Neural cell (in vitro differentiated cells): ENCODE results near the gene IPO9. TPM values are rescaled to one million over a fixed set of nuclear protein-coding genes. Genes with fewer than 3 reads are reported as not detected.
"Not testable (repeated sequence)": the region's sequence is repeated elsewhere in the genome, so short reads cannot be mapped to it uniquely, and the experiment has no call there.

ENCODE experiments used
- H2AFZ ChIP-seq: fragments of 200-600, 300-800 bp; sonication (generic), shearing (Covaris generic); 2 replicates; pipeline ENCODE4 v1.6.0; 2014; ENCODE audit warnings: low read depth, mild to moderate bottlenecking, antibody characterized with exemption, low read length, moderate library complexity
- H3F3A ChIP-seq: fragments of 200-600 bp; shearing (Covaris generic); 2 replicates; pipeline ENCODE4 v1.6.1; 2016; ENCODE audit warnings: mild to moderate bottlenecking, moderate library complexity, mixed read lengths, antibody characterized with exemption, low read length; ENCODE audit not compliant: insufficient read depth, poor library complexity, severe bottlenecking
- H3K27ac ChIP-seq: fragments of 200-600, 300-800 bp; sonication (generic), shearing (Covaris generic); 2 replicates; pipeline ENCODE4 v1.5.1; 2014; ENCODE audit warnings: mild to moderate bottlenecking, low read length, moderate library complexity
- H3K27me3 ChIP-seq: fragments of 300-800, 200-600 bp; sonication (generic), shearing (Covaris generic); 2 replicates; pipeline ENCODE4 v1.6.0; 2014; ENCODE audit warnings: mild to moderate bottlenecking, low read depth, low read length, moderate library complexity; ENCODE audit not compliant: insufficient read depth
- H3K36me3 ChIP-seq: fragments of 300-800, 200-600 bp; sonication (generic), shearing (Covaris generic); 2 replicates; pipeline ENCODE4 v1.5.1; 2014; ENCODE audit warnings: mild to moderate bottlenecking, antibody characterized with exemption, low read length, moderate library complexity; ENCODE audit not compliant: insufficient read depth
- H3K4me2 ChIP-seq: fragments of 300-800, 200-600 bp; sonication (generic), shearing (Covaris generic); 2 replicates; pipeline ENCODE4 v1.6.0; 2014; ENCODE audit warnings: mild to moderate bottlenecking, low read length
- H3K4me3 ChIP-seq: fragments of 300-800, 200-600 bp; sonication (generic), shearing (Covaris generic); 2 replicates; pipeline ENCODE4 v1.5.1; 2014; ENCODE audit warnings: mild to moderate bottlenecking, low read length, moderate library complexity
- H3K79me2 ChIP-seq: fragments of 200-600 bp; shearing (Covaris generic); replicated peaks from 2 replicates; pipeline ENCODE4 v1.6.0; 2014; ENCODE audit warnings: mild to moderate bottlenecking, low read length, moderate library complexity; ENCODE audit not compliant: insufficient read depth
- H3K9ac ChIP-seq: fragments of 300-800, 200-600 bp; sonication (generic), shearing (Covaris generic); 2 replicates; pipeline ENCODE4 v1.6.1; 2016; ENCODE audit warnings: mild to moderate bottlenecking, low read length, mixed read lengths
- H3K9me2 ChIP-seq: fragments of 200-600 bp; shearing (Covaris generic); 2 replicates; pipeline ENCODE4 v1.6.1; 2016; ENCODE audit warnings: mild to moderate bottlenecking, low read length, mixed read lengths; ENCODE audit not compliant: insufficient read depth
- H3K9me3 ChIP-seq: fragments of 200-600, 300-800 bp; sonication (generic), shearing (Covaris generic); 2 replicates; pipeline ENCODE4 v1.6.1; 2016; ENCODE audit warnings: mild to moderate bottlenecking, mixed run types, low read length, moderate library complexity, mixed read lengths
- H4K20me1 ChIP-seq: fragments of 200-600 bp; shearing (Covaris generic); 2 replicates; pipeline ENCODE4 v1.6.1; 2016; ENCODE audit warnings: mild to moderate bottlenecking, mixed run types; ENCODE audit not compliant: insufficient read depth
- EP300 ChIP-seq: fragments of 450-650 bp; conservative IDR thresholded peaks from 2 replicates; pipeline ENCODE4 v1.6.1; 2014; ENCODE audit warnings: antibody characterized with exemption, mild to moderate bottlenecking, moderate library complexity; ENCODE audit not compliant: poor library complexity, severe bottlenecking
- EZH2 ChIP-seq: fragments of 200-600, 300-800 bp; shearing (Covaris generic), sonication (generic); IDR thresholded peaks from 2 replicates; pipeline ENCODE4 v1.6.1; 2014; ENCODE audit warnings: antibody characterized with exemption, low read length, borderline replicate concordance, mild to moderate bottlenecking; ENCODE audit not compliant: insufficient read depth, poor library complexity, severe bottlenecking
- MXI1 ChIP-seq: fragments of 450-650 bp; conservative IDR thresholded peaks from 2 replicates; pipeline ENCODE4 v1.6.1; 2014; ENCODE audit warnings: antibody characterized with exemption, mild to moderate bottlenecking; ENCODE audit not compliant: poor library complexity, severe bottlenecking
- POLR2AphosphoS5 ChIP-seq: IDR thresholded peaks from 2 replicates; pipeline ENCODE4 v1.6.1; 2012
- RAD21 ChIP-seq: fragments of 450-650 bp; conservative IDR thresholded peaks from 2 replicates; pipeline ENCODE4 v1.6.1; 2014; ENCODE audit warnings: antibody characterized with exemption, mild to moderate bottlenecking, moderate library complexity
- SMC3 ChIP-seq: fragments of 450-650 bp; conservative IDR thresholded peaks from 2 replicates; pipeline ENCODE4 v1.6.1; 2014; ENCODE audit warnings: antibody characterized with exemption, mild to moderate bottlenecking, moderate library complexity; ENCODE audit not compliant: poor library complexity
- TAF1 ChIP-seq: IDR thresholded peaks from 2 replicates; pipeline ENCODE4 v1.6.1; 2012; ENCODE audit warnings: low read depth
- polyA plus RNA-seq: library from polyadenylated mRNA; depleted of rRNA; stranded (reverse); fragments of >200 nt; gene quantifications from 2 replicates; pipeline ENCODE4 v1.2.3, GENCODE V29; 2014
- TF ChIP-seq, protein P1 (sequence below): fragments of 450-650 bp; IDR thresholded peaks from 2 replicates; pipeline ENCODE4 v1.5.1; 2014; ENCODE audit warnings: antibody characterized with exemption, mild to moderate bottlenecking, moderate library complexity; ENCODE audit not compliant: poor library complexity, severe bottlenecking
- TF ChIP-seq, protein P2 (sequence below): IDR thresholded peaks from 2 replicates; pipeline ENCODE4 v1.6.1; 2012; ENCODE audit warnings: borderline replicate concordance

The IPO9 gene
- polyA plus RNA-seq, 1 donor from 2014 or later, result 45.0 TPM

DNA sequence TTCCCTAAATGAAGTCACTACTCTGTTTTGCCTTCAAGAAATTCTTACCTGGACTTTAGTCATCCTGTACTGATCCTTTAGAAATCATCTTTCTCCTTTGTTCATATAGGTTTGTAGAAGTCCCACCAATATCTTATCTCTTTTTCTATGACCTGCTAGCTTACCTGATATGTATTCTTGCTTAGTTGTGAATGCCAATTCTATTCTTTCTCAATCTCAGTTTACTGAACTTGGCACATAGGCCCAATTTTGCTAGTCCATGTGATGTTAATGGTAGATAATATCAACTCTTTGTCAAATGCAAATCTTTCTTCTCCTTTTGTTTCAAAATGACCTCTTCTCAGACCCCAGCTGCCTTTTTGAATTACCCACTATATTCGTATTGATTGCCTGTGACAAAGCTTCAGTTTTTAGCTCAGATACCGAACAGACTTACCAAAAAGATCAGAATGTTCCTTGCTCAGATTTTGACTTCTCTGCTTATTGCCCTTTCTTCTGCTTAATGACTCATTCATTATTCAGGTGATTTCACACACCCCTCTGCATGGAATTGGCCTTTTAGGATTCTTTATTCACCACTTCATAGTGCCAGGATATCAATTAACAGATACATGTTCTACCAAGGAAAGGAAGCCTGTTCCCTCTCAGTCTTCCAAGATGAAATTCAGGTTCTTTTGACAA lies 20.6 kb downstream of the IPO9 start:
- Histone ChIP-seq H3K9me3 (no peaks in the 10 kb centered on the region), H3K4me3 (no peak overlapping the region), H3K27ac (no peak overlapping the region), H2AFZ (no peak overlapping the region), H3K9ac (no peak overlapping the region), H3F3A (no peaks in the 10 kb centered on the region), H3K36me3 (peaks cover 18% of the 10 kb centered on the region), H3K79me2 (peaks cover 31% of the 10 kb centered on the region), H3K4me2 (no peak overlapping the region), H4K20me1 (peaks cover 2% of the 10 kb centered on the region), H3K27me3 (no peaks in the 10 kb centered on the region), H3K9me2 (no peaks in the 10 kb centered on the region)
- TF ChIP-seq POLR2AphosphoS5, result no peak

DNA sequence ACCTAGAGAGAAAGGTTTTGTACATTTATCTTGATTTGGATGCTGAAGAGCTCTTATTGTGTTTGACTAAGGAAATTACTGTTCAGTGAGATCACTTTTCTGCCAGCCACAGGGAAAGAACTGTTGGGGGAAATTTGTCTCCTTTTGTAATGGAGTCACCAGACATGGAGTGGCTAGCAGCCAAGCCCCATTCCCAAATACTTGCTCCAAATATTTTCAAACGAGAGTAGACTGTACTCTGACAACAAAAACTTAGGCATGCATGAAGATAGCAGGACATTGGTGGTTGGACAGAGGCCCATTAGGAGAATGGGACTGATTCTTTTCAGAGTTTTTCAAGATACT lies 21.1 kb downstream of the IPO9 start:
- Histone ChIP-seq H3K27ac (no peak overlapping the region), H2AFZ (no peak overlapping the region), H3K36me3 (peaks cover 18% of the 10 kb centered on the region), H3K79me2 (peaks cover 26% of the 10 kb centered on the region), H4K20me1 (no peaks in the 10 kb centered on the region), H3K4me3 (no peak overlapping the region), H3K9me2 (no peaks in the 10 kb centered on the region), H3K4me2 (no peak overlapping the region), H3K27me3 (no peaks in the 10 kb centered on the region), H3F3A (no peaks in the 10 kb centered on the region), H3K9me3 (no peaks in the 10 kb centered on the region), H3K9ac (no peak overlapping the region)
- no peak for TF ChIP-seq EP300
- no peak for TF ChIP-seq RAD21
- TF ChIP-seq MXI1, result no peak
- TF ChIP-seq, protein P1, sequence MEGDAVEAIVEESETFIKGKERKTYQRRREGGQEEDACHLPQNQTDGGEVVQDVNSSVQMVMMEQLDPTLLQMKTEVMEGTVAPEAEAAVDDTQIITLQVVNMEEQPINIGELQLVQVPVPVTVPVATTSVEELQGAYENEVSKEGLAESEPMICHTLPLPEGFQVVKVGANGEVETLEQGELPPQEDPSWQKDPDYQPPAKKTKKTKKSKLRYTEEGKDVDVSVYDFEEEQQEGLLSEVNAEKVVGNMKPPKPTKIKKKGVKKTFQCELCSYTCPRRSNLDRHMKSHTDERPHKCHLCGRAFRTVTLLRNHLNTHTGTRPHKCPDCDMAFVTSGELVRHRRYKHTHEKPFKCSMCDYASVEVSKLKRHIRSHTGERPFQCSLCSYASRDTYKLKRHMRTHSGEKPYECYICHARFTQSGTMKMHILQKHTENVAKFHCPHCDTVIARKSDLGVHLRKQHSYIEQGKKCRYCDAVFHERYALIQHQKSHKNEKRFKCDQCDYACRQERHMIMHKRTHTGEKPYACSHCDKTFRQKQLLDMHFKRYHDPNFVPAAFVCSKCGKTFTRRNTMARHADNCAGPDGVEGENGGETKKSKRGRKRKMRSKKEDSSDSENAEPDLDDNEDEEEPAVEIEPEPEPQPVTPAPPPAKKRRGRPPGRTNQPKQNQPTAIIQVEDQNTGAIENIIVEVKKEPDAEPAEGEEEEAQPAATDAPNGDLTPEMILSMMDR, result no peak
- no peak for TF ChIP-seq SMC3

DNA sequence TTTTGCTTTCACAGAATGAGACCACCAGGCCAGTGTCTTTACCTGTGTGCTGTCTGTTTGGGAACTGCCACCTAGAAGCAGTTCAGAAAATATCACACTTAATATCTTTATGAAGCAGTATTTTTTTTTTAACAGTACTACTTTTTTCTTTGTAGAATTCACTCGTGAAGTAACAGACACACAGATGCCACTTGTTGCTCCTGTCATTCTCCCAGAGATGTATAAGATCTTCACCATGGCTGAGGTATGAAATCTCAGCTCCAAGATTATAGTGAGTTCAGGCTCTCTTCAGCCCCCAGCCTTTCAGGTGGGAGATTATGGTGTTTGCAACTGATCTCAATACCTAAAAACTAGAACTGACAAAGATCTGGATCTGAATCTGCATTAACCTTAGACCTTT lies 23.0 kb downstream of the IPO9 start:
- H3K9me3 ChIP-seq, result no peaks in the 10 kb centered on the region
- no peaks in the 10 kb centered on the region for H3K9me2 ChIP-seq
- no peaks in the 10 kb centered on the region for H3K27me3 ChIP-seq
- no peak overlapping the region for H3K4me3 ChIP-seq
- H3K4me2 ChIP-seq, result no peak overlapping the region
- H3F3A ChIP-seq, result no peaks in the 10 kb centered on the region
- no peak overlapping the region for H2AFZ ChIP-seq
- no peaks in the 10 kb centered on the region for H4K20me1 ChIP-seq
- no peak for TF ChIP-seq MXI1
- TF ChIP-seq SMC3, result no peak
- TF ChIP-seq TAF1, result no peak
- TF ChIP-seq, protein P1, result no peak
- TF ChIP-seq POLR2AphosphoS5, result no peak
- TF ChIP-seq EZH2, result no peak
- TF ChIP-seq, protein P2, sequence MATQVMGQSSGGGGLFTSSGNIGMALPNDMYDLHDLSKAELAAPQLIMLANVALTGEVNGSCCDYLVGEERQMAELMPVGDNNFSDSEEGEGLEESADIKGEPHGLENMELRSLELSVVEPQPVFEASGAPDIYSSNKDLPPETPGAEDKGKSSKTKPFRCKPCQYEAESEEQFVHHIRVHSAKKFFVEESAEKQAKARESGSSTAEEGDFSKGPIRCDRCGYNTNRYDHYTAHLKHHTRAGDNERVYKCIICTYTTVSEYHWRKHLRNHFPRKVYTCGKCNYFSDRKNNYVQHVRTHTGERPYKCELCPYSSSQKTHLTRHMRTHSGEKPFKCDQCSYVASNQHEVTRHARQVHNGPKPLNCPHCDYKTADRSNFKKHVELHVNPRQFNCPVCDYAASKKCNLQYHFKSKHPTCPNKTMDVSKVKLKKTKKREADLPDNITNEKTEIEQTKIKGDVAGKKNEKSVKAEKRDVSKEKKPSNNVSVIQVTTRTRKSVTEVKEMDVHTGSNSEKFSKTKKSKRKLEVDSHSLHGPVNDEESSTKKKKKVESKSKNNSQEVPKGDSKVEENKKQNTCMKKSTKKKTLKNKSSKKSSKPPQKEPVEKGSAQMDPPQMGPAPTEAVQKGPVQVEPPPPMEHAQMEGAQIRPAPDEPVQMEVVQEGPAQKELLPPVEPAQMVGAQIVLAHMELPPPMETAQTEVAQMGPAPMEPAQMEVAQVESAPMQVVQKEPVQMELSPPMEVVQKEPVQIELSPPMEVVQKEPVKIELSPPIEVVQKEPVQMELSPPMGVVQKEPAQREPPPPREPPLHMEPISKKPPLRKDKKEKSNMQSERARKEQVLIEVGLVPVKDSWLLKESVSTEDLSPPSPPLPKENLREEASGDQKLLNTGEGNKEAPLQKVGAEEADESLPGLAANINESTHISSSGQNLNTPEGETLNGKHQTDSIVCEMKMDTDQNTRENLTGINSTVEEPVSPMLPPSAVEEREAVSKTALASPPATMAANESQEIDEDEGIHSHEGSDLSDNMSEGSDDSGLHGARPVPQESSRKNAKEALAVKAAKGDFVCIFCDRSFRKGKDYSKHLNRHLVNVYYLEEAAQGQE, result no peak
- no peak for TF ChIP-seq RAD21
- no peak for TF ChIP-seq EP300
- H3K9ac ChIP-seq, result no peak overlapping the region
- H3K27ac ChIP-seq, result no peak overlapping the region
- H3K36me3 ChIP-seq, result peaks cover 23% of the 10 kb centered on the region
- peaks cover 12% of the 10 kb centered on the region for H3K79me2 ChIP-seq

DNA sequence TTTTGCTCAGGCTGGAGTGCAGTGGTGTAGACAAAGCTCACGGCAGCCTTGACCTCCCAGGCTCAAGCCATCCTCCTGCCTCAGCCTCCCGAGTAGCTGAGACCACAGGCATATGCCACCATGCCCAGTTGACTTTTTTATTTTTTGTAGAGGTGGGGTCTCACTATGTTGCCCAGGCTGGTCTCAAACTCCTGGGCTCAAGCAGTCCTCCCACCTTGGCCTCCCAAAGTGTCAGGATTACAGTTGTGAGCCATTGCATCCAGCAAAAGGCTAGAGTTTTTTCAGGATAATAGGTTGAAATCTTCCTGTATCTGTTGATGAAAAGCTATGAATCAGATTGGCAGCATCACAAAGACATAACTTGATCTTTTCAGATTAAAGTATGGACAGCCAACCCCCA lies 27.8 kb downstream of the IPO9 start:
- not testable (repeated sequence) for H3K4me3 ChIP-seq, H3K36me3 ChIP-seq, H3K79me2 ChIP-seq, H3K4me2 ChIP-seq, H3K27ac ChIP-seq, H2AFZ ChIP-seq, H4K20me1 ChIP-seq, H3F3A ChIP-seq, H3K9me2 ChIP-seq, H3K9me3 ChIP-seq, H3K9ac ChIP-seq, H3K27me3 ChIP-seq
